Mucosa of gallbladder (tissue), 1 donor: Measurements from ENCODE around the gene DUOX2. TPM values are rescaled to one million over a fixed set of nuclear protein-coding genes. Genes with fewer than 3 reads are reported as not detected.
"Not testable (repeated sequence)": the region's sequence is repeated elsewhere in the genome, so short reads cannot be mapped to it uniquely, and the experiment has no call there.

Source experiments
- DNase-seq: peaks from one replicate; pipeline ENCODE4 v3.0.0-alpha.2; 2020; ENCODE audit warnings: low spot score
- total RNA-seq: library from RNA; stranded (reverse); gene quantifications from one replicate; pipeline ENCODE4 v1.2.1, GENCODE V29; 2021
- donor health status: DM: no; HTN: no; CAD: no.

The DUOX2 gene
- total RNA-seq, 1 donor from 2014 or later = 366 TPM

- no peak for DNase-seq
Observed at GRCh38 chr15:45100884-45101625, 12.9 kb downstream of the DUOX2 start.

GRCh38 chr15:45099549-45100165 is 14.3 kb downstream of the DUOX2 start:
- DNase-seq = no peak

GRCh38 chr15:45097466-45097865 is 16.5 kb downstream of the DUOX2 start:
- DNase-seq = no peak

- no peak for DNase-seq
Observed at GRCh38 chr15:45095661-45096060, 18.3 kb downstream of the DUOX2 start.

GRCh38 chr15:45094358-45094730 is 19.6 kb downstream of the DUOX2 start:
- DNase-seq = no peak

- no peak for DNase-seq
Observed at GRCh38 chr15:45093622-45094357, 20.2 kb downstream of the DUOX2 start.

GRCh38 chr15:45093013-45093412 is 21.0 kb downstream of the DUOX2 start:
- no peak for DNase-seq

GRCh38 chr15:45091576-45091975 is 22.4 kb downstream of the DUOX2 start:
- DNase-seq = no peak

- no peak for DNase-seq
Observed at GRCh38 chr15:45091161-45091560, 22.8 kb downstream of the DUOX2 start.

- DNase-seq = no peak
Observed at GRCh38 chr15:45089712-45090373, 24.1 kb downstream of the DUOX2 start.

- DNase-seq = no peak
Observed at GRCh38 chr15:45088801-45089711, 24.9 kb downstream of the DUOX2 start.

- DNase-seq = no peak
Observed at GRCh38 chr15:45087513-45087912, 26.5 kb downstream of the DUOX2 start.

- no peak for DNase-seq
Observed at GRCh38 chr15:45084163-45084562, 29.8 kb downstream of the DUOX2 start.

GRCh38 chr15:45083223-45083622 is 30.7 kb downstream of the DUOX2 start:
- DNase-seq = no peak

GRCh38 chr15:45082412-45082811 is 31.6 kb downstream of the DUOX2 start:
- not testable (repeated sequence) for DNase-seq

GRCh38 chr15:45080593-45080992 is 33.4 kb downstream of the DUOX2 start:
- not testable (repeated sequence) for DNase-seq

GRCh38 chr15:45079628-45080246 is 34.2 kb downstream of the DUOX2 start:
- DNase-seq = peak; percentile 44

- DNase-seq = not testable (repeated sequence)
Observed at GRCh38 chr15:45079201-45079600, 34.8 kb downstream of the DUOX2 start.

GRCh38 chr15:45077391-45077790 is 36.6 kb downstream of the DUOX2 start:
- peak; percentile 46 for DNase-seq

GRCh38 chr15:45075440-45076320 is 38.3 kb downstream of the DUOX2 start:
- DNase-seq = not testable (repeated sequence)
